GM19023 (cell line): ENCODE measurements around the gene TBL1Y.
"Not testable (repeated sequence)": the region's sequence is repeated elsewhere in the genome, so short reads cannot be mapped to it uniquely, and the experiment has no call there.

Source experiments
- ATAC-seq: cut with Tn5 transposase; IDR thresholded peaks from one replicate; pipeline ENCODE4 v1.9.1; 2021; ENCODE audit warnings: mild to moderate bottlenecking, moderate library complexity; ENCODE audit not compliant: unreplicated experiment

TBL1Y gene

GRCh38 chrY:6910372-6911252 lies at the start of gene TBL1Y:
Gene TBL1Y, plus strand, starts transcription at chrY:6910697. Its CDS starts 114,388 bp downstream, at chrY:7025085.
- no peak for ATAC-seq

- ATAC-seq: no peak
Observed at GRCh38 chrY:6894496-6894895, 16.0 kb upstream of the TBL1Y start.

- no peak for ATAC-seq
Observed at GRCh38 chrY:6895236-6895635, 15.3 kb upstream of the TBL1Y start.

DNA sequence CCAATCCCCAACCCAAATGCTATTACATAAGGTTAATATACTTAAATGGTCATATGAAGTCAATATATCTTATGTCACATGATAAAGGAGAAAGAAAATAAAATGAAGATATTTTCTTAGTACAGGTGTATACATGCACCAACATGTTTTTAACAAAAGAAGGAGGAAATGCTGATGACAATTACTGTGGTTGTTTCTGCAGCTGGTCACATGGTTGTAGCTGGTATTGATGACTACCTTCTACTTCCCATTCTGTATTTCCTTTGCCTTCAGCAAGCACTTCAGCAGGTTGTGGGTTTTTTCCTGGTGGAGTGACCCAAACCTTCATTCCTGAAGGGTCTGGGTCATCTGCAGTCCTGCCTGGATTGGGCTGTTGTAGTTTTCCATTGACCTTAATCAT lies 8.4 kb upstream of the TBL1Y start:
- ATAC-seq: not testable (repeated sequence)

GRCh38 chrY:6907591-6907990 lies 2.9 kb upstream of the TBL1Y start:
- ATAC-seq: no peak

DNA sequence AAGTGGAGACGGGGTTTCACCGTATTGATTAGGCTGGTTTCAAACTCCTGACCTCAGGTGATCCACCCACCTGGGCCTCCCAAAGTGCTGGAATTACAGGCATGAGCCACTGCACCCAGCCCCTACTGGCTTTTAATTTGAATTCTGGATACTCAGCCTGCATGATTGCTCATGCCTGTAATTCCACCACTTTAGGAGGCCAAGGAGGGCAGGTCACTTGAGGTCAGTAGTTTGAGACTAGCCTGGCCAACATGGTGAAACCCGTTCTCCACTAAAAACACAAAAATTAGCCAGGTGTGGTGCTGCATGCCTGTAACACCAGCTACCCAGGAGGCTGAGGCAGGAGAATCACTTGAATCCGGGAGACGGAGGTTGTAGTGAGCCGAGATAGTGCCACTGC lies 2.5 kb upstream of the TBL1Y start:
- not testable (repeated sequence) for ATAC-seq

DNA sequence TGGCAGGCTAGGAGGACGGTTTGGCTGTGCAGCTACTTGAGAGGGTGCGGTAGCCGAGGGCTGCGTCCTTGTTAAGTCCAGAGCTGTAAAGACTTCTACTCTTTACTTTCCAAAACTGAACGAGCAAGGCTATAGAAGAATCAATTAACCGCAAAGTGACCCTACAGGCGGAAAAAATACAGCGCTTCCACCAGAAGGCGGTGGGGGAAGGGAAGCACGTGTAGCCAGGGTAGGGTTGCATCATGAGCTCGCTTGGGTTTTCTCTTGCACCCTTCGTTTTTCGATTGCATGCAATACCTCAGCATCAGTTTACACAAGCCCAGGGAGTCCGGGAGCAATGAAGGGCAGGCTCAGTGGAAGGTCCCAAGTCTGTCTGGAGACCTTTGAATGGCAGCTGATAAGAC lies 1.4 kb upstream of the TBL1Y start:
- no peak for ATAC-seq

DNA sequence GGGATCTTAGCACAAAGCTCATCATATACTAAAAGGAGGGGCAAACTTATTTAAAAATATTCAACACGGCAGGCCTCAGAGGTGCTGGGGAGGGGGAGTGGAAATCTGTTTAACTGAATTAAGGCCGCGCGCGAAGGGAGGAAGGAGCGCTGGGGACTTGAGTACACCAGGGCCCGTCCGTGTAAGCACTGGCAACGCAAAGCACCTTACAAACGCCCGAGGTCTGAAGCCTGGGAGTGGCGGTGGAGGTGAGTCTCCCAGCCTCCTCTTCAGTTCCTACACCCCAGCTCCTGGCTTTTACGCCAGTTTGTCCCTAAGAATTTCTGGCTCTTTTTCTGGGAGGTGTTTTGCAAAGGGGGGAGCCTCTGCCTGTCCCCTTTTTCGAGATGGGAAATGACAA lies 641 bp upstream of the TBL1Y start:
- no peak for ATAC-seq

DNA sequence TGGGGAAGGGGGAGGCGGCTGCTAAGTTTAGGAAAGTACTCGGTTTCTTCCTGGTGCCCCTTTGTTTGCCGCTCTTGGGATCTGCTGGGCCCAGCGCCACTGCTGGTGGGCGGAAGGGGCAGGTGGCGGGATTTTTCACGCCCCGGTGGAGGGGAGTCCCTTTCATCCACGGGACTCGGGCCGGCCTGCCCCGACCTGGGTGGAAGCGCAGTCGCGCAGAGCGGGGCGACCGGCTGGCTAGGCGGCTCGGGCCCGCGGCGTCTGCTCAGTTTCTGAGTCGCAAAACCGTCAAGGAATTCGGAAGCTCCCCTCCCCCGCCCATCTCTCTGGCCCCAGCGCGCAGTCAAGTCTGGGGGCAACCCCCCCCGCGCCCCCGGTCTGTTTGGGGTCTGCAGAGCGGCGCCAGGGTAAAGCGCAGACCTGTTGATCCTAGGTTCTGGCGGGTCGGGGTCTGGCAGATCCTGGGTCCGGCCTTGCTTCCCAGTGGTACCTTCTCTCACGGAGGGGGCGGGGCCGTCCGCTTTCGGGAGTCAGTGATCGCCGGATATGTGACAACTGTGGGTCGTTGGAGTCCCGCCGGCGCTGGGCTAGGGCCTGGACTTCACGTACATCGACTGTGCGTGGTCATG lies 870 bp downstream of the TBL1Y start, which contains the start of gene AMELY:
Gene AMELY, minus strand, starts transcription at position 500 of the 629 bp plus-strand sequence. CDS start 39,144 bp downstream, outside the sequence.
- ATAC-seq: no peak

DNA sequence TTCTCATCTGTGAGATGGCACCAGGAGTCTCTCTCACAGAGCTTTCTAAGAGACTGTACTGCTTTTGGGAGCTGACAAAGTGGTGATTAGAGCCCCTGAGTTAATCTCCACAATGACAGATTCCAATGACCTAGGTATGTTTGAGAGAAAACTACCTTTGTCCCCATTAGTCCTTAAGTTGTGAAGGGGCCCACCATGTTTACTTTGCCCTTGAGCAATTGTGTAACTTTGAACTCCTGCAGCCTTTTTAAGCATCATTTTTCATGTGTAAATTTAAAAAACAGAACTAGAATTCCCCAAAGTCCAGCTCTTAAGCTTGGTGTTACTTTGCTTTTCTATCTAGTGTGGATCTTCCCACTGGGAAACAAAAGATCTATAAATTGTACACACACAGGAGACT lies 2.9 kb downstream of the TBL1Y start:
- ATAC-seq: no peak

- ATAC-seq: no peak
Observed at GRCh38 chrY:6921061-6921460, 10.6 kb downstream of the TBL1Y start.

DNA sequence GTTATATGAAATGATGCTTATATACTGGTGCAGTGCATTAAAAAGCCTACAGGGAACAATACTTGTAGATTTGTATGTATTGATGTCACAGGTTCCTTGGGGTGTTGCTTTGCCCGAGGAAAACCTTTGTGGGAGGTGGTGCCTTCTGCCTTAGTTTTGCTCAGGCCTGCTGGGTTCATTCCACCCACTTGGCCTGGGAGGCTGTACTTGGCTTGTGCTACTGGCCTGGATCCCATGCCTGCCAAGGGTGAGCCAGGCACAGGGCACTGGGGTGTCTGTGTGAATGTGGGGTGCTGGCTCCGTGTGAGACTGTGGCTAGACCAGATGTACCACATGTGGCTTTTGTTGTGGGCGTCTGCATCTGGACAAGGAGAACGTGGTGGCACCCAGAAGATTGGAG lies 17.8 kb downstream of the TBL1Y start:
- no peak for ATAC-seq

DNA sequence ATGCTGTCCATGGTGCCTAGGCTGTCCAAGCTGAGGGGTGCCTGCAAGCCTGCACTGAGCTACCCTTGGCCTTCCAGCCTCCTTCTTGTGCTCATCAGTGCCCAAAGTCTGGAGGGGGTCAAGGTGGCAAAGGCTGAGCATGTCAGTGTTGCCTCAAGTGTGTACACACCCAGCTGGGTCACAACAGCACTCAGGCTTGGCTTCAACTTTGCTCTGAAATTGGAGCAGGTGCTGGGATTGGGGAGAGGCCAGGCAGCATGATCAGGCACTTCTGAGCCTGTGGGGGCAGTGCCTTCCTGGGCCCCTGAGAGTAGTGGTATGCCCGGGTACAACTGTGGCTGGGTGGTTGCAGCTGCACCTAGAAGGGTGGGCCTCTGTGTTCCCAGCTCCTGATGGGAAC lies 18.7 kb downstream of the TBL1Y start:
- no peak for ATAC-seq

GRCh38 chrY:6931779-6932396 lies 21.4 kb downstream of the TBL1Y start:
- ATAC-seq: no peak

GRCh38 chrY:6935497-6935896 lies 25.0 kb downstream of the TBL1Y start:
- no peak for ATAC-seq

DNA sequence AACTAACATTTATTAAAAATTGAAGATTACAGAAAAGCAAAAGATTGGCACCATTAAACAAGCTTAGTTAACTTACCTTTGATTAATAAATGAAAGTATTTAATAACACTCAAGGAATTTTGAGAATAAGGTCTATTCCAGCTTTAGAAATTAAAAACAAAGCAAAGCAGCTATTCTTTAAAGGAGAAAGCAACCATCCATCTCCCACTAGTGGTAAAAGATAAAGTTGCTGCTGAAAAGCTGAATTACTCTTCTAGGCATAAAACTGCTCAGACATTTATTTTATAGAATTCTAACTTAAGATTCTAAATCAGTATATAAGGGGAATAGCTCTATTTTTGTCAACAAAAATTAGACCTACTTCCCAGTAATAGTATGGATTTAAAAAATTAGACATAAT lies 37.2 kb downstream of the TBL1Y start:
- ATAC-seq: no peak

DNA sequence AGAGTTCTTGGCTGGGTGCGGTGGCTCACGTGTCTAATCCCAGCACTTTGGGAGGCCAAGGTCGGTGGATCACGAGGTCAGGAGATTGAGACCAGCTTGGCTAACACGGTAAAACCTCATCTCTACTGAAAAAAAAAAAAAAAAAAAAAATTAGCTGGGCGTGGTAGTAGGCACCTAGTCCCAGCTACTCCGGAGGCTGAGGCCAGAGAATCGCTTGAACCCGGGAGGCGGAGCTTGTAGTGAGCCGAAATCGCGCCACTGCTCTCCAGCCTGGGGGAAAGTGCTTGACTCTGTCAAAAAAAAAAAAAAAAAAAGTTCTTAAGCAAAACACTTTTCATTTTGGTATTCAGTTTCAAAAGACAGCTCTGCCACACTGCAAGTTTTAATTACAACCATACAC lies 37.9 kb downstream of the TBL1Y start:
- no peak for ATAC-seq

GRCh38 chrY:6949947-6950346 lies 39.5 kb downstream of the TBL1Y start:
- no peak for ATAC-seq

- ATAC-seq: no peak
Observed at GRCh38 chrY:6964732-6965131, 54.2 kb downstream of the TBL1Y start.

DNA sequence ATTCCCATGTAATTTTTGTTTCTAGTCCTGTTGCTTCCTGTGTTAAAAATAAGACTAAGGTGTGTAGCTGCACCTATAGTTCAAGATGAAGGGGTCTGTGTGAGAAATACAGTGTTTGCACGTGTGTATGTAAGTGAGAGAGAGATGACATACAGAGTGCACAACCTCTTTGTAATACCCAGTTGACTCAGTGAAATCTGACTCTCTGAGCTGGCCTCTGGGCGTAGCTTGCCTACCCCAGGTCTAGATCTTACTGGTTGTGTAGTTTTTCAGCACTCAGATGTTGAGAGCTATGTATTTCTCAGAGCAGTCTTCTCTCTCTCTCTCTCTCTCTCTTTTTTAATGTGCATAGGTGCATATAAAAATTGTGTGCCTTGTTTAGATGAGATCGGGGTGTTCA lies 56.0 kb downstream of the TBL1Y start:
- ATAC-seq: no peak

GRCh38 chrY:6967736-6968135 lies 57.2 kb downstream of the TBL1Y start:
- no peak for ATAC-seq

DNA sequence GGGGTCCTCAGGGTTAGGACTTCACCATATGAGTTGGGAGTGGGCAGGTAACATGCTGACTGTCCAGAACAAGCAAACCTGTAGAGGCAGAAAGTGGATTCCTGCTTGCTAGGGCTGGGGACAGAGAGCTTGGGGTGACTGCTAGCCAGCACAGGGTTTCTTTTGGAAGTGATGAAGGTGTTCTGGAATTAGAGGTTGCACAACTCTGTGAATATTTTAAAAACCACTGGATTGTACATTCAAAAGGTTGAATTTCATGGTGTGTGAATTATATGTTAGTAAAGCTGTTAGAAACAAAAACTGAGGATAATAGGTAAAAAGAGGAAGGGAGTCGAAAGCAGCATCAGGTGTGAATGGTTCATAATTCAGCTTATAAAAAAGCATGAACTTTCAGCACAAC lies 57.7 kb downstream of the TBL1Y start:
- no peak for ATAC-seq
